Measurements from ENCODE around the gene TENM4.

The TENM4 gene

DNA sequence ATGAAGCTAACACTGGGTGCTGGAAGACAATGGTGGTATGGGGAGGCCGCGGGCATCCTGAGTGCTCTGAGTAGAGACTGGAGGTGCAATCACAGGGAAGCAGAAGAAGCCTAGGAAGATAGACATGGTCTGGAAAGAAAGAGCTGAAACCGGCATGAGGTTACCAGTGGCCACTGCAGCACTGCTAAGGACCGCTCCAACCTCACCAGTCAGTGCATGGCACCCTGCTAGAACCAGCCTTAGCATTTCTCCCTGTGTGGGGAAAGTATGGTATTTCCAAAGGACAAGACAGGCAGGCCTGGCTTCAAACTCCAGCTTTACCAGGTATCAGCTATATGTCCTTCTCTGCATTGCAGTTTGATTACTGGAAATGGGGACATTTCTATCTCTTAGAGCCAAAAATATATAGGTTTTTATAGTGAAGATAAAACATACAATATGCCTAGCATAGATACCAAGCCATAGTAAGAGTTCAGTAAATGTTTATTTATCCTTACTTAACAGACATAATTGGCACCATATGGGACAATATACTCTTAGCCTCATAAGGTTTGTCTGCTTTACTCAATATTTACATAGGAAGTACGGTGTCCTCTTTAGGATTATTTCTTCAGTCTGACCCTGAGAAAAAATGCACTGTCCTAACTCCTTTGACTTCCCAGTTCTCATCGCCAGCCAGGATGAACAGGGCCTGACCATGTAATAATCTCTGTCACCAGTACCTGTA lies 231.1 kb downstream of the TENM4 start:
- H3K36me3 ChIP-seq (ENCODE audit: control insufficient read depth, insufficient read depth, low read length): no peaks in the 10 kb centered on the region
- no peak overlapping the region for H3K27ac ChIP-seq (ENCODE audit: low read depth, low read length, severe bottlenecking)
- H3K9me3 ChIP-seq (ENCODE audit: control insufficient read depth, low read length): no peaks in the 10 kb centered on the region
- H3K4me1 ChIP-seq (ENCODE audit: control insufficient read depth, insufficient read depth, low read length, poor library complexity, severe bottlenecking): peaks cover 7% of the 10 kb centered on the region
- WGBS, 2 experiments (ENCODE audit: insufficient coverage in 2 of 2): 94 to 97% methylated on average over 5 to 6 of the region's 6 CpGs
- no peak overlapping the region for H3K4me3 ChIP-seq (ENCODE audit: extremely low read depth, insufficient read depth, low read length, poor library complexity, severe bottlenecking)

DNA sequence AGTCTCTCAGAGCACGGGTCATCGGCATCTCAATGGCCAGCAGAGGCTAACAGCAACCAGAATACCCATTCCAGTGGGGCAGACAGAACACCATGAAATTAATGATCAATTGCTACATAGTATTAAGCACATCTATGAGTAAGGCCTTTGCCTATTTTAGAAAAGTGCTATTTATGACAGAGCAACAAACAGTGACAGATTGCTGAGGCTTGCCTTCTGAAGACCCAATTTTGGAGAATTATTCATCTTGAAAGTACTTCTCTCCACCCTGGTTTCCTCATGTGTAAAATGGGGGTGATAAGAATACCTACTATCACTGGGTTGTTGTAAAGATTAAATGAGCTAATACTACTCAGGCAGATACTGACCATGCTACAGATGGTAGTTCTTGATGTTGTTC lies 232.7 kb downstream of the TENM4 start:
- Histone ChIP-seq H3K4me3 (ENCODE audit: extremely low read depth, insufficient read depth, low read length, poor library complexity, severe bottlenecking) (no peak overlapping the region), H3K9me3 (ENCODE audit: control insufficient read depth, low read length) (no peaks in the 10 kb centered on the region), H3K36me3 (ENCODE audit: control insufficient read depth, insufficient read depth, low read length) (no peaks in the 10 kb centered on the region), H3K4me1 (ENCODE audit: control insufficient read depth, insufficient read depth, low read length, poor library complexity, severe bottlenecking) (peaks cover 7% of the 10 kb centered on the region), H3K27ac (ENCODE audit: low read depth, low read length, severe bottlenecking) (no peak overlapping the region)
- 100% methylated on average over 2 of the region's 2 CpGs; no CpG with 5 or more reads in 1 of the 2 experiments for WGBS, 2 experiments (ENCODE audit: insufficient coverage in 2 of 2)

DNA sequence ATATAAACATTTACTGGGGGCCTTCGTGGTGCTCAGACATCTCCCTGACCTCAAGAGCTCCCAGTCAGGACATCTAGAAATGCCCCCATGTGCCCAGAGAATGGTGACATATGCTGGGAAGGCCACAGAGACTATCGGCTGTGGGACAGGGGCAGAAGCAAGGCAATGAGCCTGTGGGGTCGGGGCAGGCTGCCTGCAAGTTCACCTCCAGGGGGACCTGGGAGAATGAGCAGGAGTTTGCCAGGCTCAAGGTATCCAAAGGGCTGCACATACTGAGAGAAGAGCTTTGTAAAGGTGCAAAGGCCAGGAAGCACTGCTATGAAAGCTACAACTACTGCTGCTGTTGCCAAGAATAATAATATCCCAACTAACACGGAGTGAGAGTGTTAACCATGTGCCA lies 233.9 kb downstream of the TENM4 start:
- H3K4me1 ChIP-seq (ENCODE audit: control insufficient read depth, insufficient read depth, low read length, poor library complexity, severe bottlenecking): no peaks in the 10 kb centered on the region
- WGBS, 2 experiments (ENCODE audit: insufficient coverage in 2 of 2): 76 to 94% methylated on average over 3 of the region's 4 CpGs

DNA sequence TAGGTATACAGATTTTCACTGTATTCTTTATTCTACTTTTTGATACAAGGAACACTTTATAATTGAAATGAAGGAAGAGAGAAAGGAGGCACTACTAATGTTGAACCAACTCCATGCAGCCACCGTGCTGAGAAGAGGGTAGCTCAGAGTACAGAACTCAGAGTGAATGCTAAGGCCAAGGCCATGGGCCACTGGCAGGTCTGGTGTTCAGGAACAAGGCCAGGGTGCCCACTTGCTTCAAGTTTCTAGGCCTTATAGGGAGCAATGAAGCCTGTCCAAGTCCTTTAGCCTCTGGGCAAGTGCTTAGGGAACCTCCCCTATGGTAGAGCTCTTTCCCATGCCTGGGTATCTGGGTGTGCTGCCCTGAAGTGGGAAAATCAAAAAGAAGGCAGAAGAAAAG lies 235.0 kb downstream of the TENM4 start:
- no peaks in the 10 kb centered on the region for H3K9me3 ChIP-seq (ENCODE audit: control insufficient read depth, low read length)
- H3K4me1 ChIP-seq (ENCODE audit: control insufficient read depth, insufficient read depth, low read length, poor library complexity, severe bottlenecking): no peaks in the 10 kb centered on the region
- no peaks in the 10 kb centered on the region for H3K36me3 ChIP-seq (ENCODE audit: control insufficient read depth, insufficient read depth, low read length)
- H3K27ac ChIP-seq (ENCODE audit: low read depth, low read length, severe bottlenecking): no peak overlapping the region
- H3K4me3 ChIP-seq (ENCODE audit: extremely low read depth, insufficient read depth, low read length, poor library complexity, severe bottlenecking): no peak overlapping the region
- 100% methylated on average over 1 of the region's 1 CpG for WGBS, 2 experiments (ENCODE audit: insufficient coverage in 2 of 2)

More for the DNA sequence above, 233.9 kb downstream of the TENM4 start:
- Histone ChIP-seq H3K36me3 (ENCODE audit: control insufficient read depth, insufficient read depth, low read length) (no peaks in the 10 kb centered on the region), H3K27ac (ENCODE audit: low read depth, low read length, severe bottlenecking) (no peak overlapping the region), H3K9me3 (ENCODE audit: control insufficient read depth, low read length) (no peaks in the 10 kb centered on the region), H3K4me3 (ENCODE audit: extremely low read depth, insufficient read depth, low read length, poor library complexity, severe bottlenecking) (no peak overlapping the region)

DNA sequence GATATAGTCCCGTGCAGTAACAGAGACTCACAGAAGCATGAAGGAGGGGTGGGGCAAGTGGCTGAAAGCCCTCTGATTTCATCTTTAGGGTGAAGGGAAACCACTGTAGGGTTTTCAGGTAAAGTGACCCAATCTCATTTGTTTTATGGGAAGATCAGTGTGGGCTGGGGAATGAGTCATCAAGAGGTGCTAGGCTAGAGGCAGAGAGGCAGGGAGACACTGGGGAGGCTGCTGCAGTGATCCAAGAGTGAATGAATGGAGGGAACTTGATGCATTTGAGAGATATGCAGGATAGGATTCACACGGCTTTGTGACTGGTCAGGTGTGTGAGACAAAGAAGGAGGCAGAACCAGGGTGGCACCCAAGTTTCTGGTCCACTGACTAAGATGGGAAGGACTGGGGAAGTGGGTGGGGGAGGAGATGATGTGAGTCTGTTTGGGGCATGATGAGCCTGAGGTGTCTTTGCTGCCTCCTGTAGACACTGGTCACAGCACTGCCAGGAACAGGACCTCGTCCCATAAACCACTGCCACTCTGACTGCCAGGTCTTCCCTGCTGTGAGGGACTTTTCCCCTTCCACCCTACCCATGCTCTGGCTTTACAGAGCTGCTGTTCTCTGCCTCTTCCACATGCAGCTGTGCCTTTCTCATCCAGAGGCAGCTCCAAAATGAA lies 239.0 kb downstream of the TENM4 start:
- WGBS, 2 experiments (ENCODE audit: insufficient coverage in 2 of 2): 73 to 81% methylated on average over 3 of the region's 3 CpGs
- H3K27ac ChIP-seq (ENCODE audit: low read depth, low read length, severe bottlenecking): no peak overlapping the region
- H3K9me3 ChIP-seq (ENCODE audit: control insufficient read depth, low read length): no peaks in the 10 kb centered on the region
- no peaks in the 10 kb centered on the region for H3K4me1 ChIP-seq (ENCODE audit: control insufficient read depth, insufficient read depth, low read length, poor library complexity, severe bottlenecking)
- H3K4me3 ChIP-seq (ENCODE audit: extremely low read depth, insufficient read depth, low read length, poor library complexity, severe bottlenecking): no peak overlapping the region
- H3K36me3 ChIP-seq (ENCODE audit: control insufficient read depth, insufficient read depth, low read length): no peaks in the 10 kb centered on the region

DNA sequence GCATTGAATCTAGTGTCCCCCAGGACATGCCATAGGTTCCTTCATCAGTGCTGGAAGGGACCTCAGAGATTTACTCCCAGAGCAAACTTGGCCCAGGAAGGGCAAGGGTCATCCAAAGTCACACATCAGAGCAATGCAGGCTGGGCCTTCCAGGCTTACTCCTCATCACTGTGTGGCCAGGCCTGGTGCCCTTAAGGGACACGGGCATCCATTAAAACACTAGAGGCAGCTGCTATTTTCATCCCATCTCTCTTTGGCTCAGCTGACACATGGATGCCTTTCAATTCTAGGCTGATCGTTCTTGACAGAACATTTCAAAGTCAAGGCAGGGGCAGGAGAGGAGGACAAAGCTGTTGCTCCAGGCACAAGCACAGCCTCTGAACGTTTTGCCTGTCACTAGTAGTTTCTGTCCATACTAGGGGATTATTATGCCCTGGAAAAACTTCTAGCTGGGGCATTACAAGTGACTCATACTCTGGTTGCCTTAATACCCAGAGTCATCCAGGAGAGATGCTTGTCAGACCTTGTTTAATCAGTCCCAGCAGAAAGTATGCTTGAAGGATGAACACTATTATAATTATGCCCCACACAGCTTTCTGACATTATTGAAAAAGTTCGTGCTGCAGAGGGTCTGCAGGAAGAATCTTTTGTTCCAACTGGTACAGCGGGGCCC lies 240.3 kb downstream of the TENM4 start:
- Histone ChIP-seq H3K36me3 (ENCODE audit: control insufficient read depth, insufficient read depth, low read length) (no peaks in the 10 kb centered on the region), H3K4me1 (ENCODE audit: control insufficient read depth, insufficient read depth, low read length, poor library complexity, severe bottlenecking) (no peaks in the 10 kb centered on the region), H3K27ac (ENCODE audit: low read depth, low read length, severe bottlenecking) (no peak overlapping the region), H3K9me3 (ENCODE audit: control insufficient read depth, low read length) (no peaks in the 10 kb centered on the region), H3K4me3 (ENCODE audit: extremely low read depth, insufficient read depth, low read length, poor library complexity, severe bottlenecking) (no peak overlapping the region)
- 79 to 95% methylated on average over 2 to 4 of the region's 5 CpGs for WGBS, 2 experiments (ENCODE audit: insufficient coverage in 2 of 2)

DNA sequence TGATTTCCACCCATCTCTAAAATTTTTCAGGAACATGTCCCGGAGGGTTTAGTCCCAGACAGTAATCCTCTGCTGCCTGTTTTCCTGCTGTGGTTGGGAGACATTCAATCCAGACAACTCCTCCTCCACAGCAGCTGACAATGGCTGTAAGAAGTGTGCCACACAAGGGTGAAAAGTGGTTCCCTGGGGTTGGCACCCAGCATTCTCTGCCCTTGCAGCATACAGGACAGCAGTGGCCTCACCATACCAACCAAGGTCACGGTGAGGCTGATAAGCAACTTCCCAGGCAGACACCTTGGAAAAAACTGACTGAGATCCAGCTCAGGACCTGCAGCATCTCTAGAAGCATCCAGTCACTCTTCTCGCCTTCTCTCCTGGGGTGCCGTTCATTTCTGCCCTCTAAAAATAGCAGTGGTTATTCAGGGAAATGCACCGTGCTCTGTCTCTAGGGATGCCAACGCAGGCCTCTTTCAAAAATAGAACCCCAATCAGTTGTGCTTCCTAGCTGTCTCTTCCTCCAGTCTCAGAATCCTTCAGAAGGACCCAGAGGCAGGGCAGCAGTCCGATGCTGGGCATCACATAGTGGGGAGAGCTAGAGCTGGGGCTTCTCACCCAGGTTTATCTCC lies 241.0 kb downstream of the TENM4 start:
- Histone ChIP-seq H3K4me1 (ENCODE audit: control insufficient read depth, insufficient read depth, low read length, poor library complexity, severe bottlenecking) (no peaks in the 10 kb centered on the region), H3K4me3 (ENCODE audit: extremely low read depth, insufficient read depth, low read length, poor library complexity, severe bottlenecking) (no peak overlapping the region), H3K9me3 (ENCODE audit: control insufficient read depth, low read length) (no peaks in the 10 kb centered on the region), H3K27ac (ENCODE audit: low read depth, low read length, severe bottlenecking) (no peak overlapping the region), H3K36me3 (ENCODE audit: control insufficient read depth, insufficient read depth, low read length) (no peaks in the 10 kb centered on the region)
- 92 to 98% methylated on average over 5 to 6 of the region's 7 CpGs for WGBS, 2 experiments (ENCODE audit: insufficient coverage in 2 of 2)

DNA sequence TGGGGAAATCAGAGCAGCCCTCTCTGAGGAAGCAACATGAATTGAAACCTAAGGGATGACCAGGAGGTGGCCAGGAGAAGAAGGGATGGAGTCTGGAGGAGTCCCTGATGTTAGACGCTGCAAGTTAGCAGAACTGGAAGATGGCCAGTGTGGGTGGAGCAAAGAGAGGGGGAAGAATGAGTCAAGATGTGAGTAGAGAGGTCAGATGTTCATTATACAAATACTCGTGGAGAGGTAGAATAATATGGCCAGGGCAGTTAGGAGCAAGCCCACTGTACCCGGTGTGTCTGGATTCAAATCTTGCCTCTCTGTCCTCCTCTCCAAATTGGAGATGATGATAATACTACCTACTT lies 242.0 kb downstream of the TENM4 start:
- H3K36me3 ChIP-seq (ENCODE audit: control insufficient read depth, insufficient read depth, low read length): no peaks in the 10 kb centered on the region
- H3K9me3 ChIP-seq (ENCODE audit: control insufficient read depth, low read length): no peaks in the 10 kb centered on the region
- WGBS, 2 experiments (ENCODE audit: insufficient coverage in 2 of 2): 89 to 100% methylated on average over 1 to 2 of the region's 3 CpGs
- no peak overlapping the region for H3K4me3 ChIP-seq (ENCODE audit: extremely low read depth, insufficient read depth, low read length, poor library complexity, severe bottlenecking)
- no peaks in the 10 kb centered on the region for H3K4me1 ChIP-seq (ENCODE audit: control insufficient read depth, insufficient read depth, low read length, poor library complexity, severe bottlenecking)
- no peak overlapping the region for H3K27ac ChIP-seq (ENCODE audit: low read depth, low read length, severe bottlenecking)

DNA sequence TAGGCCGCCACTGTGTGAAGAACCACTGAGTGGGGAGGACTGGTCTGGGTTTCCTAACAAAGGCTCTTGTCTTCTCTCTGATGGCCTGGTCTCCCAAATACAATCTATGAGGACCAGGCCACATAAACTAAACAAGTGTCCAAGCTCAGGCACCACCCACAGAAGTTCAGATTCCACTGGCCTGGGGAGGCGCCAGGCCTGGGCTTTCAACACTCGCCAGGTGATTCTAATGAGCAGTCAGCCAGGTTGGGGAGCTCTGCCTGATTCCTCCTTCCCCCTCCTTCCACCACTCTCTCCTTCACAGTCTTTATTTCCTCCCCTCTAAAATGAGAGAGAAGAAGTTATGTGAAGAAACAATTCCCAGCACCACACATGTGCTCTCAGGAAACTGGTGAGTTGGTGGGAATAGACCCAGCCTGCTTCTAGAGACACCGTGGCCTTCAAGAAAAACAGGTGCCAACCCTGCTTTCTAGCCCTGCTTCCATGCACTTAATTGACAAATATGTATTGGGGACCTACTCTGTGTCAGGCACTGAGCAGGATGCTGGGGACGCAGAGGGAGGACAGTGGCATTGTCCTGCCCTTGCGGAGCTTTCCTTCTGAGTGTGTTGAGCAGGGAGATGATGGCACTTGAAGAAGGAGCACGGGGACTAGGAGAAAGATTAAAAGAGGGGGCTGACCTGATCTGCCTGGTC lies 242.5 kb downstream of the TENM4 start:
- WGBS, 2 experiments (ENCODE audit: insufficient coverage in 2 of 2): 89 to 91% methylated on average over 5 of the region's 7 CpGs
- no peak overlapping the region for H3K27ac ChIP-seq (ENCODE audit: low read depth, low read length, severe bottlenecking)
- H3K4me1 ChIP-seq (ENCODE audit: control insufficient read depth, insufficient read depth, low read length, poor library complexity, severe bottlenecking): no peaks in the 10 kb centered on the region
- peaks cover 3% of the 10 kb centered on the region for H3K9me3 ChIP-seq (ENCODE audit: control insufficient read depth, low read length)
- H3K4me3 ChIP-seq (ENCODE audit: extremely low read depth, insufficient read depth, low read length, poor library complexity, severe bottlenecking): no peak overlapping the region
- H3K36me3 ChIP-seq (ENCODE audit: control insufficient read depth, insufficient read depth, low read length): no peaks in the 10 kb centered on the region

DNA sequence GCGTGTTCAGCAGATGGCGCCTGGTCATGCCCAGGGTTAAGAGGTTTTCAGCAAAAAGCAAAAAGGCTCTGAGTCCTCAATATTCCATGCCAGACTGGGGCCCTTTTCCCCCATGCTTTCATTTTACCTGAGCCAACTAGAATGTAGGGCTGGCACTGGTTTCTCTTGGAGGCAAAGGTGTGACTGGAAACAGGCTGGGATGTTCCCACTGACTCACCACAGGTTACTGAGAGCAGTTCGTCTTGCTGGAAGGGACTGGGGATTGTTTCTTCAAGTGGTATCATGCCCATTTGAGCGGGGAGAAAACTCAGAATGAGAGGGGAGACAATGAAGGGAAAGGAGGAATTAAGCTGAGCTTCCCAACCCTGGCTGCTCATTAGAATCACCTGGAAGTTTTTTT lies 243.9 kb downstream of the TENM4 start:
- H3K27ac ChIP-seq (ENCODE audit: low read depth, low read length, severe bottlenecking): no peak overlapping the region
- H3K4me3 ChIP-seq (ENCODE audit: extremely low read depth, insufficient read depth, low read length, poor library complexity, severe bottlenecking): no peak overlapping the region
- H3K36me3 ChIP-seq (ENCODE audit: control insufficient read depth, insufficient read depth, low read length): no peaks in the 10 kb centered on the region
- peaks cover 3% of the 10 kb centered on the region for H3K9me3 ChIP-seq (ENCODE audit: control insufficient read depth, low read length)
- 89 to 94% methylated on average over 4 of the region's 4 CpGs for WGBS, 2 experiments (ENCODE audit: insufficient coverage in 2 of 2)
- H3K4me1 ChIP-seq (ENCODE audit: control insufficient read depth, insufficient read depth, low read length, poor library complexity, severe bottlenecking): no peaks in the 10 kb centered on the region
